Thyroid gland (tissue), 4 donors: ENCODE data around the gene MAP2K5.

ENCODE experiments used
- CTCF ChIP-seq, 6 experiments: fragments of 200-600 bp in 3 of 6; fragments of 450-650 bp in 3 of 6; sonication (generic) in 3 of 6; IDR thresholded peaks; one replicate each; pipeline ENCODE4 v1.5.1; 2016 to 2019; ENCODE audit warnings: antibody characterized with exemption in 6 of 6, mild to moderate bottlenecking in 2 of 6, inconsistent platforms in 1 of 6, moderate library complexity in 1 of 6
- POLR2A ChIP-seq, 2 donors: fragments of 450-650 bp; IDR thresholded peaks; one replicate each; pipeline ENCODE4 v1.6.1; 2017; ENCODE audit warnings: antibody characterized with exemption in 2 of 2, mild to moderate bottlenecking in 2 of 2, moderate library complexity in 1 of 2

- no peak for TF ChIP-seq CTCF (IDR thresholded peaks at IDR 0.05)
- TF ChIP-seq POLR2A (IDR thresholded peaks at IDR 0.05), result no peak
Observed at GRCh38 chr15:67788986-67789385, 246.5 kb downstream of the MAP2K5 start.
